Lung (tissue), 12 donors: ENCODE data around the gene PHACTR3. TPM values are rescaled to one million over a fixed set of nuclear protein-coding genes. Genes with fewer than 3 reads are reported as not detected.

Source experiments
- ATAC-seq: fragments of 200-7000 bp; cut with Tn5 transposase; one replicate; pipeline ENCODE4 v1.9.1; 2020; ENCODE audit warnings: moderate number of reproducible peaks; ENCODE audit not compliant: insufficient read depth, low FRiP score
- DNase-seq, 3 donors: peaks; one replicate each; pipeline ENCODE4 v3.0.0-alpha.2; 2013 to 2017
- H3K27ac ChIP-seq, 2 donors: one replicate each; pipeline ENCODE4 v1.5.1; 2013; ENCODE audit warnings: mild to moderate bottlenecking in 2 of 2, moderate library complexity in 2 of 2, control low read depth in 1 of 2, inconsistent platforms in 1 of 2, low read depth in 1 of 2, low read length in 1 of 2
- H3K27me3 ChIP-seq, 3 donors: one replicate each; pipeline ENCODE4 v1.5.1; 2013; ENCODE audit warnings: low read length in 2 of 3; ENCODE audit not compliant: control insufficient read depth in 3 of 3, insufficient read depth in 3 of 3
- H3K36me3 ChIP-seq, 4 donors: one replicate each; pipeline ENCODE4 v1.5.1; 2013; ENCODE audit warnings: low read length in 4 of 4, mild to moderate bottlenecking in 1 of 4, moderate library complexity in 1 of 4; ENCODE audit not compliant: control insufficient read depth in 4 of 4, insufficient read depth in 4 of 4
- H3K4me1 ChIP-seq, 5 donors: one replicate each; pipeline ENCODE4 v1.5.1; 2013; ENCODE audit warnings: low read length in 5 of 5, mild to moderate bottlenecking in 2 of 5, moderate library complexity in 1 of 5; ENCODE audit not compliant: control insufficient read depth in 5 of 5, insufficient read depth in 5 of 5
- H3K4me3 ChIP-seq: one replicate; pipeline ENCODE4 v1.5.1; 2013; ENCODE audit warnings: mild to moderate bottlenecking, control low read depth, moderate library complexity
- H3K9ac ChIP-seq, 2 donors: one replicate each; pipeline ENCODE4 v1.5.1; 2013; ENCODE audit warnings: low read length in 2 of 2, control low read depth in 1 of 2; ENCODE audit not compliant: insufficient read depth in 1 of 2
- H3K9me3 ChIP-seq, 4 donors: one replicate each; pipeline ENCODE4 v1.5.1; 2013; ENCODE audit warnings: low read length in 3 of 4, mild to moderate bottlenecking in 1 of 4, moderate library complexity in 1 of 4; ENCODE audit not compliant: control insufficient read depth in 4 of 4, insufficient read depth in 3 of 4
- WGBS, 2 donors: extraction: QIAGEN DNeasy Blood & Tissue Kit; methylation state at CpG; one replicate each; pipeline ENCODE4 v1.1.7; 2013; 5-methylcytosine and 5-hydroxymethylcytosine counted together
- polyA plus RNA-seq, 2 donors: library from polyadenylated mRNA; stranded (reverse); fragments of 200-250 nt; gene quantifications; one replicate each; pipeline ENCODE4 v1.2.1, GENCODE V29; 2013
- total RNA-seq, 2 donors: library from RNA; depleted of rRNA in 1 of 2; stranded (reverse); fragments of >200 nt in 1 of 2; gene quantifications; one replicate each; pipeline ENCODE4 v1.2.1, GENCODE V29; 2014 to 2021
- TF ChIP-seq, protein P1 (sequence below): IDR thresholded peaks from 2 replicates; pipeline ENCODE4 v1.5.1; 2012; ENCODE audit warnings: mild to moderate bottlenecking; ENCODE audit errors: control extremely low read depth, extremely low read depth
- donor health status: control.
- donor health status: control.
- donor health status: Bipolar disorder and iron deficiency.
- donor health status: healthy.
- donor health status: DM: yes; HTN: yes; CAD: no.

The PHACTR3 gene
- total and polyA plus RNA-seq, 4 donors = 3.8 to 12.0 (median 5.9) TPM

DNA sequence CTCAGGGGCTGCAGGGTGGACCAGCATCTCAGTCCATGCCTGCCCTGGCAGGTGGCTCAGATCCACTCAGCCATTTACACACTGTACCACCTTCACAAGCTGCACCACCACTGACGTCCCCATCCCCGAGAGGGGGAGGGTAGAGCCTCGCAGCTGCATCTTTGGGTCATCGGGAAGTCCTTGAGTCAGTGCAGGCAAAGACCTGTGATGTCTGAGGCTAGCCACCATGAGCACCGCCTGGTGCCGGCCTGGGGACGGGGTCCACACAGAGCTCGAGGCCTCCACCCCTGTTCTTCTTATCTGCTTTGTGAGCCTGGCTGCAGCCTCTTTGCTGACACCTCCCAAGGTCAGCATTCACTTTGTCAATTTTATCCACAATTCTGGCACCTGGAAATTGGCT lies 141.4 kb downstream of the PHACTR3 start:
- ATAC-seq = no peak
- H3K4me3 ChIP-seq = no peak overlapping the region
- TF ChIP-seq, protein P1, sequence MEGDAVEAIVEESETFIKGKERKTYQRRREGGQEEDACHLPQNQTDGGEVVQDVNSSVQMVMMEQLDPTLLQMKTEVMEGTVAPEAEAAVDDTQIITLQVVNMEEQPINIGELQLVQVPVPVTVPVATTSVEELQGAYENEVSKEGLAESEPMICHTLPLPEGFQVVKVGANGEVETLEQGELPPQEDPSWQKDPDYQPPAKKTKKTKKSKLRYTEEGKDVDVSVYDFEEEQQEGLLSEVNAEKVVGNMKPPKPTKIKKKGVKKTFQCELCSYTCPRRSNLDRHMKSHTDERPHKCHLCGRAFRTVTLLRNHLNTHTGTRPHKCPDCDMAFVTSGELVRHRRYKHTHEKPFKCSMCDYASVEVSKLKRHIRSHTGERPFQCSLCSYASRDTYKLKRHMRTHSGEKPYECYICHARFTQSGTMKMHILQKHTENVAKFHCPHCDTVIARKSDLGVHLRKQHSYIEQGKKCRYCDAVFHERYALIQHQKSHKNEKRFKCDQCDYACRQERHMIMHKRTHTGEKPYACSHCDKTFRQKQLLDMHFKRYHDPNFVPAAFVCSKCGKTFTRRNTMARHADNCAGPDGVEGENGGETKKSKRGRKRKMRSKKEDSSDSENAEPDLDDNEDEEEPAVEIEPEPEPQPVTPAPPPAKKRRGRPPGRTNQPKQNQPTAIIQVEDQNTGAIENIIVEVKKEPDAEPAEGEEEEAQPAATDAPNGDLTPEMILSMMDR = no peak
- DNase-seq = no peak
- peaks cover 0 to 10% (median 0%) of the 10 kb centered on the region in 3 donors for H3K27me3 ChIP-seq
- no peak overlapping the region for H3K27ac ChIP-seq
- H3K4me1 ChIP-seq = peaks cover 0 to 15% (median 0%) of the 10 kb centered on the region in 5 donors
- no peaks in the 10 kb centered on the region for H3K9me3 ChIP-seq
- no peaks in the 10 kb centered on the region for H3K36me3 ChIP-seq
- no peak overlapping the region for H3K9ac ChIP-seq
- WGBS, 2 donors = 65 to 75% methylated on average over 8 of the region's 8 CpGs

DNA sequence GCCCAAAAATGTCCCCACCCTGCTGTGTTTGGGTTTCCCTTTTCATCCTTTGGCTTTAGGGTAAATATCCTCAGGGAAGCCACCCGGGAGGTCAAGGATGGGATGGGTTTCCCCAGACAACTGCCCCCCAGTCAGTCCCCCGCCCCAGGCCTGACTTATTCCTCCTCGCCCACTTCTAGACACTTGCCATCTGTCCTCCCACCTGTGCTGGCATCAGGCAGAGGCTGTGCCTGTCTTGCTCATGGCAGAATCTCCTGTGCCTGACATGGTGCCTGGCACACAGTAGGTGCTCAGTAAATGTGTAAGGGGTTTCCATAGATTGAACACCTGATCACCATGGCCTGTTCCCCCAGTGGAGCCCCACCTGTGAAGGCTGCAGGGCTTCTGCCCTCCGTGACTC lies 141.8 kb downstream of the PHACTR3 start:
- ATAC-seq = no peak
- Histone ChIP-seq H3K36me3 (no peaks in the 10 kb centered on the region), H3K27ac (no peak overlapping the region), H3K4me3 (no peak overlapping the region), H3K9me3 (no peaks in the 10 kb centered on the region), H3K27me3 (peaks cover 0 to 12% (median 0%) of the 10 kb centered on the region in 3 donors), H3K9ac (no peak overlapping the region), H3K4me1 (peaks cover 0 to 15% (median 0%) of the 10 kb centered on the region in 5 donors)
- WGBS, 2 donors = 81 to 85% methylated on average over 4 of the region's 4 CpGs
- TF ChIP-seq, protein P1 = no peak
- DNase-seq = no peak

DNA sequence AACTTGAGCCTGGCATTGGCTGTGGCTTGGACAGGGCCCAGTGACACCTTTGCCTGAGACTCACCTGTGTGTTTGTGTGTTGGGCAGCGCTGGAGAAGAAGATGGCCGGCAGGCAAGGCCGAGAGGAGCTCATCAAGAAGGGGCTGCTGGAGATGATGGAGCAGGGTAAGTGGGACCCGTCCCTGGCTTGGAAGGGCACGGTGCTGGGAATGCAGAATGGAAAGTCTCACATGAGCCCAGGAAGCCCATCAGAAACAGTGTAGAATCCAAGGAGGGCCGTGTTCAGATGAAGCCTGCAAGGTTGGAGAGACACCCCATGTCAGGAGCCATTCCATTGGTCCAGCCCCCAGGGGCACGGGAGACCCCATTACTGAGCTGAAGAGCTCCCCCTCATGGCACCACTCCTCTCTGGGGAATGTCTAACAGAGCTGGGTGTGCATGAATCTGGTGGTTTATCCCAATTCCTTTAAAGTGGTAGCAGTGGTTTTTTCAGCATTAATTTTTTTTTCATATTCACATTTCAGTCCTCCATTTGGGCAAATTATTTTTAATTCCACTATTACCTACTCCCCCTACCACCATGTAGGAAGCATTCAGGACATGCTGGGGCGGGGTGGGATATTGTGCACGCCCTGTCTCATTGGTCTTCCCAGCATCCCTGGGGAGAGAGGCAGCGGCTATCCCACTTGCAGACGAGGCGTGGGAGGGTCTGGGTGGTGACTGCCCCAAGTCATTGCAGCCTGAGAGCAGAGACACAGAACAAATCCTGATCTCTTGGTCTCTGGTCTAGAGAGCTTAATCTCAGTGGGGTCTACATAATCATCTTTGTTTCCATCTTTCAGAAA lies 143.6 kb downstream of the PHACTR3 start:
- WGBS, 2 donors = 76 to 84% methylated on average over 12 of the region's 12 CpGs
- H3K36me3 ChIP-seq = no peaks in the 10 kb centered on the region
- H3K4me1 ChIP-seq = peaks cover 0 to 21% (median 5%) of the 10 kb centered on the region in 5 donors
- H3K9me3 ChIP-seq = no peaks in the 10 kb centered on the region
- H3K27ac ChIP-seq = no peak overlapping the region
- DNase-seq = no peak
- no peak for ATAC-seq
- H3K9ac ChIP-seq = no peak overlapping the region
- no peak overlapping the region for H3K4me3 ChIP-seq
- TF ChIP-seq, protein P1 = no peak
- H3K27me3 ChIP-seq = peaks cover 0 to 16% (median 2%) of the 10 kb centered on the region in 3 donors
